Measurements from ENCODE around the gene NOL3.

NOL3 gene

DNA sequence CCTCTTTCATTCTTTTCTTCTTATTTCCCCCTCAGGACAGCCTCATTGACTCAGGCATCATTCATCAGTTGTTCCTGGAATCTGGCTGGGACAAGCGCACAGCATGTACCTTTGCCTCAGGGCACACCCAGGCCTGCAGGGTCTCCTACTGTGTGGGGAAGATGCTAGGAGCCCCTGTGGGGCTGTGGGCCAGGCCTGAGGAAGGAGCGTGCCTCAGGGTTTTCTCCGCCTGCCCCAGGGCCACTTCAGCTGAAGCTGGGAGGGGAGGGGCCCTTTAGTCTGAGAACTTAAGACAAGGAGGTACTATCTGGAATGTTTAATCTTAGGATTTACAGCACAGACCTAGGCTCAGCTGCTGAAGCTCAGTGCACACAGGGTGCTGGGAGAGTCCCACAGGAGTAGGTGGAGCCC lies 36.5 kb downstream of the NOL3 start:
- DNase-seq (ENCODE audit: low read depth), result no peak

DNA sequence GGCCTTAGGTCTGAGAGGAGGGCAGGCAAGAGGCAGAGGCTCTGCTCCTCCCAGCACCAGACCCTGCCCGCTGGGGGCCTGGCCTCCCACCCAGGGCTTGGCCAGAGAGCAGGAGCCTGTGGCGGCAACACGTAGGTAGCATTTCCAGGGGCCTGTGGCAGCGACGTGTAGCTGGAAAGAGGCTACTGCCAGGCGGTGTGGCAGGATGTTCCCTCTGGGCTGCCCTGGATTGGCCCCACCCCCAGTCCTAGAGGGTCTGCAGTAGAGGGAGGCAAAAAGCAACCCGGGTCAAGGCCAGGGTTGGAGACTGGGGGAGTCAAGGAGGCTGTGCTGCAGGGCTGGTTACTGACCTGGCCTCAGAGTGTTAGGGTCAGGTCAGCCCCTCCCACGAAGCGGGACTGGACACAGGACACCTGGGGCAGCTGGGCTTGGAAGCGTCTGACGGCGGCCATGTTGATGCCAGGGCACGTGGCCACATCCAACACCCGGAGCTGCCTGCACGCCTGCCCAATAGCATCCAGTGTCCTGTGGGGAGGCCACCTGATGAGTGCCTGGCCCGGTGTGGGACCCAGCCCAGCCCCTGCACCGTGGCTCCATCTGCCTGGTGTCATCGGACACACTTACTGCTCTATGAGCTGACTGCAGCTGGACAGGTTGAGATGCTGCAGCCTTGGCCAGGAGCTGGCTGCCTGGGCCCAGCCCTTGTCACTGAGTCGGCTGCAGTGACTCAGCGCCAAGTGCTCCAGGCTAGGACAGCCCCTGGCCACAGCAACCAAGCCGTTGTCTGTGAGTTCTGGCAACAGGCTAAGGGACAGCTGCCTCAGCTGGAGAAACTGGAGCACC lies 37.1 kb downstream of the NOL3 start:
- no peak for DNase-seq (ENCODE audit: low read depth)

DNA sequence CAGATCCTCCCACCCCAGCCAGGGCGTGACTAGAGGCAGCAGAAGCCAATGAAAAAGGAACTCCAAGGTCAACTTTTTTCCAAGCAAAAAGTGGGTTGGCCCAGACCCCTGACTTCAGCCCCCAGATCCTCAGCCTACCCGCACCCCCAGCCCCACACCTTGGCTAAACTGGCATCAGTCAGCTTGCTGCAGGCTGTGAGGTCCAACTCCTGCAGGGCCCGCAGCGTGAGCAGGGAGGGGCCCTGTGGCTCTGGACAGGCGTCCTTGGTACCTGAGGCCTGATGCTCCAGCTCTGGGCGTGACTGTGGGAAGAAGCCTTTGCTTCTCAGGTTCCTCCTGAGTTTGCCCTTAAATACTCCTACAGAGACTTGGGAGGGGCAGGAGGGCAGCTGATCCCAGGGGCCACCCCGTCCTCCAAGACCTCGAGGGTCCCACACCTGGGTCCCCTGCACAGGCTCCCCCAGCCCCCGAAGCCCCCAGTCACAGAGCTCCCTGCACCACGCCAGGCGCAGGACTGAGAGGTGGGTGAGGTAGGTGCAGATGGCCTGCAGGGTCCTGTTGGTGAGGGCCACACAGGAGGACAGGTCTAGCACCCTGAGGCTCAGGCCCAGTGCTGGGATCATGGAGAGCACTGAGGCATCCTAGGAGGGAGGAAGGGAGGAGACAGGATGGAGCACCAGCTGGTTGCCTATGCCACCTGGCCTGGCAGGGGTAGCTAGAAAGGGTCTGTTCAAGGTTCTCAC lies 38.0 kb downstream of the NOL3 start:
- DNase-seq (ENCODE audit: low read depth), result no peak

DNA sequence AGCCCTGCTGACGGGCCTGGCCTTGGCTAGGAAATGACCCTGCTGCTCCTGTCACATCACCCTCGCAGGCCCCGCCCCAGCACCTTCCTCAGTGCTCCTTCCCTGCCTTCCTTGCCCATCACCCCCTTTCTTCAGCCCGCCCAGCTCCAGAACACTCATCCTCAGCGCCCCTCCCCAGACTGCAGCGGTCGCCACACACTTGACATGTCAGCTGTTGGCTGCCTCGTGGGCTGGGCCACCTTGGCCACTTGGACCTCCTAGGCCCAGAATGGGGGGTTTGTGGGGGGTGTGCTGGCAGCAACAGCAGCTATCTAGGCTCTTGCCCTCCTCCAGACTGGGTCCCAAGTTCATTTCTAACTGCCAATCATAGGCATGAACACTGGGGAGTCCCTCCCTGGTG lies 39.2 kb downstream of the NOL3 start:
- DNase-seq (ENCODE audit: low read depth), result no peak

DNA sequence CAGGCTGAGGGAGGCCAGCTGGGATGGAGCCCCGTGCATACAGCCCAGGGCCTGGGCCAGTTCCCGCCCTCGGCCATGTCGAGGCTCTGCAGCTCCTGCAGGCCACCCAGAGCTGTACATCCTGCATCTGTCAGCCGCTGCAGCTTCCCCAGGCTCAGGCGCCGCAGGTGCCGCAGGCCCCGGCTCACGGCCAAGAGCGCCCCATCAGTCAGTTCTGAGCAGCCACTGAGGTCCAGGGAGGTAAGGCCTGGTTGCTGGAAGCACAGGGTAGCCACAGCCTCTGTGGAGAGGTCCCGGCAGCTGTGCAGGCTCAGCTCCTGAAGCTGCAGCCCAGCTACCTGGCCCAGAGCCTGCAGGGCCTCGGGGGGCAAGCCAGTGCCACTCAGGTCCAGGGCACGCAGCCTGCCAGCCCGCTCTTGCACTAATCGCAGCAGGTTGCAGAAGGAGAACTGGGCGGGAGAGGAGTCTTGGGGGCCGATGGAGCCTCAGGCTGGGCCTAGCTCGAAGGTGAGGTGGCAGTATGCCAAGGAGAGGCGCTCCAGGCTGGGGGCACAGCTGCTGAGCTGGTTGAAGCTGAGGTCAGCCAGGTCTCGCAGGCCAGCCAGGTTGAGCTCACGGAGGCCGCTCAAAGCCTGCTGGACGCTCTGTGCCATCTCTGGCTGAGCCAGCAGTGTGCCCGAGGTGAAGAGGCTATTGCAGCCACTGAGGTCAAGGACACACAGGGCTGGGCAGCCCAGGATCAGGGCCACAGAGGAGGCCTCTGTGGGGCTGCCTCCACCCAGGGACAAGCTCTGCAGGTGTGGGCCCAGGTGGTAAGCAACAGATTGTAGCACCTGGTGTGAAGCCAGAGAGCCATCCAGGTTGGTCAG lies 40.0 kb downstream of the NOL3 start:
- no peak for DNase-seq (ENCODE audit: low read depth)

DNA sequence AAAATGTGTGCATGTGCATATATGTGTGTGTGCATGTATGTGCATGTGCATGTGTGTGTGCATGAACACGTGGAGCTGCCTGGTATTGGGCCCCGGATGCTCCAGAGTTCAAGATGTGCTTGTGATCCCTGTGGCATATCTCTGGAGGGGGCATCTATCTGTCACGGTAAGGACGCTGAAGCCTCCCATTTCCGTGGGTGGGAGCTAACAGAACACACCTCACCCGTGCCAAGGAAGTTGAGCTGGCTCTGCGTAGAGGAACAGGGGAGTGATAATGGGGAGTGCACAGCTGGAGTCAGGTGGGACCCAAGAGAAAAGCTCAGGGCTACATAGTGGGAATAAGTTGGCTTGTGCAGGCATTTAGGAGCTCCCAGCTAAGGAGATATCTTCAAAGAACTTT lies 41.3 kb downstream of the NOL3 start:
- no peak for DNase-seq (ENCODE audit: low read depth)

DNA sequence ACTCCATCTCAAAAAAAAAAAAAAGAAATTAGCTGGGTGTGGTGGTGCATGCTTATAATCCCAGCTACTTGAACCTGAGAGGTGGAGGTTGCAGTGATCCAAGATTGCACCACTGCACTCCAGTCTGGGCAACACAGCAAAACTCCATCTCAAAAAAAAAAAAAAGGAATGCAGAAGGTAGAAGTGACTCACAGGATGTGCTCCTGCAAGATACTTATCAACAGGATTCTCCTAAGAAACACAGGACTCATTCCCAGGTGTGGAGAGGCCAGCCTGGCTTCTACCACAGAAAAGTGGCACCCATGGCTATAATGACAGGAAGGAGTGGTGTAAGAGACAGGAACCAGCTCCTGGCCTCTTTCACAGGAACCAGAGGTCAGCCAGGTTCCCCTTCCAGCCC lies 42.4 kb downstream of the NOL3 start:
- no peak for DNase-seq (ENCODE audit: low read depth)

DNA sequence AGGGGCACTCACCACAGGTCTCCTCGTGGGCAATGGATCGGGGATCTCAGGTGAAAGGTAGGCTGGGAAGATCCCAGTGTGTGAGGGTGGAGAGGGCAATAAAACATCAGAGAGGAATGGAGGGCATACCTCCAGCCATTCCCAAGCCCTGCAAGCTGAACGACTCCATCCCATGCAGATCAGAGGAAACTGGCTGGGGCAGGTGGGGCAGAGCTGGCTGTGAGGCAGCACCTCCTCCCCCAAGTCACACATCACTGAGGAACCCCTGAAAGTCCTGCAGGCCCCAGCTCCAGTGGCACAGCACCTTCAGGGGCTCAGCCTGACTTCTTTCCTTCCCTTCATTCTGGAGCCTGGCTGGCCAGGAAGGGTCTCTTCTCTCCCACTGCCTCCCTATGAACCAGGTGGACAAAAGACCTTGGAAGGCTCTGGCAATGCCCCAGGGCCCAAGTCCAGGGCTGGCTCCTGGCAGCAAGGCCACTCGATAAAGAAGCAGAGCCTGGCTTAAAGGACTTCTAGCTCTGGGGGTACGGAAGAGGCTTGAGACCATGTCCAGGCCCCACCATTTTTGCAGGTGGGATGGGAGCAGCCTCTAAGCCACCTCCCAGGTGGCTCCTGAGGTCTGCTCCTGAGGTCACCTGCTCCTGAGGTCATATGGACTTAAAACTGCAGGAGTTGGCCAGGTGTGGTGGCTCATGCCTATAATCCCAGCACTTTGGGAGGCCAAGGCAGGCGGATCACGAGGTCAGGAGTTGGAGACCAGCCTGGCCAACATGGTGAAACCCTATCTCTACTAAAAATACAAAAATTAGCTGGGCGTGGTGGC lies 43.1 kb downstream of the NOL3 start:
- DNase-seq (ENCODE audit: low read depth), result no peak

DNA sequence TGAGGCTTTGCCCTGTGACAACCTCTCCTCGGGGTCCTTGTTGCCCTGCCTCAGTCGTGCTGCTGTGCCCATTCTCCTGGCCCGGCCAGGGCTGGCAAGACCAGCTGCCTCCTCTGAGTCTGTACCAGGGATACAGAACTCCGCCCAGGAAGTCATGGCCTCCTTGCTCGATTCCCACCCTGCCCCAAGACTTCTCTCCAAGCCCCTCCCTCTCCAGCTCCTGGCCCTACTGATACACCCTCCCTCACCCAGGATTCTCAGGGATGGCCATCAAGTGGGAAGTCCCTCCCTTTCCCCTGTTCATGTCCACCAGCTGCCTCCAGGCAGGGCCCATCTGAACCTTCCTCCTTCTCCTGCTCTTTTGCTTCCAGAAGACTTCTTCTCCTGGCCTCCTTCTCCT lies 45.4 kb downstream of the NOL3 start:
- no peak for DNase-seq (ENCODE audit: low read depth)

DNA sequence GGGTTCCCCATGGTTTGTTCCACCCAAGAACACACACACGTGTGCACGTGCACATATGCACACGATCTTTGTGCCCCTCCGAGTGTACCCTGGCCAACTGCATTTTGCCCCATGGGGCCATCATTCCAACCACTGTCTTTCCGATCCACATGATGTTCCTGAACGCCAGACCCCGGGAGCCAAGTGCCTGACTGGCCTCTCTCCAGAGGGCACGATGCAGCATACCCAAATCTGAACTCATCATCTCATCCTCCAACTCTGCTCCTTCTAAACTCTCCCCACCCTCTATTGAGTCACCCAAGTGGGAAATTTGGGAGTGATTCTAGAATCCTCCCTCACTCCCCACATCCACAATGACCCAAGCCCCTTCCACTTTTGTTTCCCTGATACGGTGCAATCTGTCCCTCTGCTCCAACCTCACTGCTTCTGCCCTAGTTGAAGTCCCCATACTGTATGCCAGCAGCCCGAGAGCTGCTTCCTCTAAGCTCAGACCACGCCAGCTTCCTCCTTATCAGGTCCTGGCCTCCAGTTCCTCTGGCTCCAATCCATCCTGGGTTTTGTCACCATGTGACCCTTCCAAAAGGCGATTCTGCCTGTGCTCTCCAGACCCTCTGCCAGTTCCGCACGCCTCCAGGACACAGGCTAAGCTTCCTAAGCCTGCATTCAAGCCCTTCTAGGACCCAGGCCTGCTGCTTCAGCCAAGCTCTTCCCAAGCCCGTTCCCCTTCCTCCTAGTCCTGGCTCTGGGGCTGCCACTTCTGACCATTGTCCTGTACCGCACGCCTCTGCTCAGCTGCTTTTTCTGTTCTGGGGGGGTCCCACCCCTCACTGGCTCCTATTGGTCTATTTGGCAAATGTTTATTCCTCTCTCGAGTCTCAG lies 46.5 kb downstream of the NOL3 start:
- no peak for DNase-seq (ENCODE audit: low read depth)

DNA sequence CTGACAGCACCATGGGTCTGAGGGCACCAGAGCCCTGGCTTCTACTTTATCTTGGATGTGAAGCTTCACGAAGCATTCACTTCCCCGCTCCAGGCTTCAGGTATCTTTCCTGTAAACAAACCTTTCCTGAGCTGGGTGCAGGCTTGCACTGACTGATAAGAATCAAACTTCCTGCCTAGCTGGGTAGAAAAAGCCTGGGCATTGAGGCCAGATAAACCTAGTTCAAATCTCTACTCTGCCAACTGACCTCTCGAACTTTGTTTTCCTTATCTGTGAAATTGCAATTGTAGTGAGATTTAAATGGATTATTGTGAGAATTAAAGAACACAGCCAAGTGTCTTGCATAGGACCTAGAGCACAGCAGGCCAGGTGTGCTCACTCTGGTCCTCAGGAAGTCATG lies 53.7 kb downstream of the NOL3 start:
- no peak for DNase-seq (ENCODE audit: low read depth)

Data from stimulated activated CD8-positive, alpha-beta memory T cell treated with anti-CD3 and anti-CD28 coated beads, Interleukin-12 subunit alpha, Interleukin-12 subunit beta, amount 100 ng/mL, for 4 hours (primary cell).